Astrocyte of the spinal cord (primary cell): ENCODE results near the gene CREBL2.

Experiments used
- DNase-seq: peaks from one replicate; pipeline ENCODE4 v3.0.0; 2011; ENCODE audit warnings: low read depth, low spot score
- H3K4me3 ChIP-seq: 2 replicates; pipeline ENCODE4 v1.5.1; 2011; ENCODE audit warnings: low read depth, mild to moderate bottlenecking, low read length, moderate library complexity
- in situ Hi-C: cut with HindIII; loops from 2 replicates; pipeline ENCODE4 v1.10.0; 2017; ENCODE audit warnings: low sequenced_read_pairs
- TF ChIP-seq, protein P1 (sequence below): IDR thresholded peaks from 2 replicates; pipeline ENCODE4 v1.5.1; 2012; ENCODE audit warnings: low read depth, mild to moderate bottlenecking, low read length, inconsistent platforms

CREBL2 gene

DNA sequence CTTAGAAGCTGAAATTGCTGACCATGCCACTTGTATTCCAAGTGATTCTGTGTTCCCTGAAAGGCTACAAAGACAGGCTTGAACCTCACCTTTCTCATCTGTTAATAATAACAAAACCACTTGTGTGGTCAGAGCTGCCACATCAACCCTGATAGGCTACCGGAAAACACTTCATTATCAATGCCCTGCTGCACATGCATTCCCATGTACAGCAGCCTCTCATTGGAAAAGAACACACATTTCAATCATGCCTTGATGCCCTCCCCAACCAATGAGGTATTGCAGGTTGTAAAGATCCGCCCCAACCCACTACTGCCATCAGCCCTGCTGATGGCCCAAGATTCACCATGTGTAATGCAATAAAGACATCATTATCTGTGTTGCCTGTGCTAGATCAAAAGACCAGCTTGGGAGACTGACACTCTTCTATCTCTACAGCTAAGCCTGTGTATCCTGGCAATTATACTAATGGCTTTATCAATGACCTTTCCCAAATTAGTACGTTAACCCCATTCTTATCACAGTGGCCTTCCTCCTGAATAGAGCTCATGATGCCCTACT is 81.5 kb downstream of the CREBL2 start:
- TF ChIP-seq, protein P1, sequence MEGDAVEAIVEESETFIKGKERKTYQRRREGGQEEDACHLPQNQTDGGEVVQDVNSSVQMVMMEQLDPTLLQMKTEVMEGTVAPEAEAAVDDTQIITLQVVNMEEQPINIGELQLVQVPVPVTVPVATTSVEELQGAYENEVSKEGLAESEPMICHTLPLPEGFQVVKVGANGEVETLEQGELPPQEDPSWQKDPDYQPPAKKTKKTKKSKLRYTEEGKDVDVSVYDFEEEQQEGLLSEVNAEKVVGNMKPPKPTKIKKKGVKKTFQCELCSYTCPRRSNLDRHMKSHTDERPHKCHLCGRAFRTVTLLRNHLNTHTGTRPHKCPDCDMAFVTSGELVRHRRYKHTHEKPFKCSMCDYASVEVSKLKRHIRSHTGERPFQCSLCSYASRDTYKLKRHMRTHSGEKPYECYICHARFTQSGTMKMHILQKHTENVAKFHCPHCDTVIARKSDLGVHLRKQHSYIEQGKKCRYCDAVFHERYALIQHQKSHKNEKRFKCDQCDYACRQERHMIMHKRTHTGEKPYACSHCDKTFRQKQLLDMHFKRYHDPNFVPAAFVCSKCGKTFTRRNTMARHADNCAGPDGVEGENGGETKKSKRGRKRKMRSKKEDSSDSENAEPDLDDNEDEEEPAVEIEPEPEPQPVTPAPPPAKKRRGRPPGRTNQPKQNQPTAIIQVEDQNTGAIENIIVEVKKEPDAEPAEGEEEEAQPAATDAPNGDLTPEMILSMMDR, result no peak
- in situ Hi-C loops, result no loop called here
- DNase-seq, result no peak
- no peak overlapping the region for H3K4me3 ChIP-seq
